Vagina (tissue), 2 donors: ENCODE results near the gene GAL.

Experiments used
- CTCF ChIP-seq, 3 experiments: fragments of 450-650 bp in 2 of 3; fragments of 200-600 bp in 1 of 3; sonication (generic) in 1 of 3; IDR thresholded peaks; one replicate each; pipeline ENCODE4 v1.5.1; 2017 to 2019; ENCODE audit warnings: antibody characterized with exemption in 3 of 3, mild to moderate bottlenecking in 2 of 3, moderate library complexity in 2 of 3
- POLR2AphosphoS5 ChIP-seq, 2 donors: sonication (generic); formaldehyde crosslinking; IDR thresholded peaks; one replicate each; pipeline ENCODE4 v1.9.0; 2017; ENCODE audit warnings: antibody characterized with exemption in 2 of 2, mild to moderate bottlenecking in 2 of 2, low read depth in 1 of 2; ENCODE audit not compliant: insufficient read depth in 1 of 2

GRCh38 chr11:68664906-68665305, 19.4 kb upstream of the GAL start:
- TF ChIP-seq CTCF (IDR thresholded peaks at IDR 0.05) = no peak
- no peak for TF ChIP-seq POLR2AphosphoS5 (IDR thresholded peaks at IDR 0.05; ENCODE audit: insufficient read depth in 1 of 2, low read depth in 1 of 2)
